Activated CD4-positive, CD25-positive, alpha-beta regulatory T cell (primary cell): ENCODE data around the gene HDLBP.
"Not testable (repeated sequence)": the region's sequence is repeated elsewhere in the genome, so short reads cannot be mapped to it uniquely, and the experiment has no call there.

Experiments used
- DNase-seq, 4 experiments: peaks; one replicate each; lab custom pipeline; 2025; lab: John Stamatoyannopoulos, UW

The HDLBP gene

DNA sequence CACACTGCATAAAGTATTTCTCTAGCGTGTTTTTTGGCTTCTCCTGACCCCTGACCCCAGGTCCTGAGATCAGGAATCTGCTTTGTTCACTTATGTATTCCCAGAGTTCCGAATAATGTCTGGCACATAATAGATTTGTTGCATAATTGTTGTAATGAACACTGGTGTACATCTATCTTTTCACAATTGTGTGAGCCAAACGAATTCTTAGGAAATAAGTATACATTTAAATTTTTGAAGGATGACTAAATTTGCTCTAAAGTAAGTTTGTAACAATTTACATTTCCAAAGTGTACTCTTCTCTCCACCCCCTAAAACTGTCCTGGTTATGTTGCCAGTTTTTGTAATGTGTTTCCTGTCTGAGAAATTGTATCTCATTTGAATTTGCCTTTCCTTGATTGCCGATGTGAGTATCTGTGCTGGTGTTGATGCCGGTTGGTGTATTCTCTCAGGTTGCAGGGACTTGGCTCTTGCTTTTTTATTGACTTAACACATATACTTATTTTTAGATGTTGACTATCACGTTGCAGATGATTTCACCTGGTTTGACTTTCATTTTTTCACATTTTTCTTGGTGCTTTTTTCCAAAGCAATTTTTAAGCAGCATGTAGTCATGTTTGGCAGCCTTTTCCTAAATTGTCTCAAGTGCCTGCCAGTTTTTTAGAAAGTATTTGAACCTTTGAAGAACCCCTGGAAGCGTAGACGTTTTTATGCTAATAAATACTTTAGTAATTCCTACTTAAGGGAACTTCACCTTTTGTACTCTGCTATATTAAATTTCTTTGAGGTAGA lies 24.6 kb upstream of the HDLBP start:
- DNase-seq, result no peak

DNA sequence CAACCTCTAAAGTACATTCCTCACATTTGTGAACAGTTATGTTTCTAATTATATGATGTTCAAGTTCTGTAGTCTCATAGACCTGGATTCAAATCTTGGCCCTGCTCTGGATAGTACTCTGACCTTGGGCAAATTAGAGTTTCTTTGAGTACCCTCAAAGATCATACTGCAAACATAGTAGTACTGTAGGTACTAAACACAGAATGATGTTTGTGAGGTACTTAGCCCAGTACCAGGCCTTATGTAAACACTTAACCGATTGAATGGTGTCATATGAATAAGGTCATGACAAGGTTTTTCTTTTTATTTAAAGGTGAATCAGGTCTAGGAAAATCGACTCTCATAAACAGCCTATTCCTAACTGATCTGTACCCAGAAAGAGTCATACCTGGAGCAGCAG lies 19.3 kb upstream of the HDLBP start:
- DNase-seq, result no peak

DNA sequence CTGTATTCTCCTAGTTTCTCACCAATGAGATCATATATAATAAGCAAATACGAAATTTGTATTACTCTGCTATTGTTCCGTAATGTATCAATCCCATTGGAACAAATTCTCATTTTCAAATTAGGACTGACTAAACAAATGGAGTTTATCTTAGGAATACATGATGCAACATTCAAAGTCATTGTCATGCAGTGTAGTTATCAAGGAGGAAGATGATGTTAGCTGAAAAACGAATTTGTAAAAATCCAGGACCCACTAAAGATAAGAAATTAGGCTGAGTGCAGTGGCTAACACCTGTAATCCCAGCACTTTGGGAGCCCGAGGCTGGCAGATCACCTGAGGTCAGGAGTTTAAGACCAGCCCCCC lies 15.1 kb upstream of the HDLBP start:
- no peak for DNase-seq

DNA sequence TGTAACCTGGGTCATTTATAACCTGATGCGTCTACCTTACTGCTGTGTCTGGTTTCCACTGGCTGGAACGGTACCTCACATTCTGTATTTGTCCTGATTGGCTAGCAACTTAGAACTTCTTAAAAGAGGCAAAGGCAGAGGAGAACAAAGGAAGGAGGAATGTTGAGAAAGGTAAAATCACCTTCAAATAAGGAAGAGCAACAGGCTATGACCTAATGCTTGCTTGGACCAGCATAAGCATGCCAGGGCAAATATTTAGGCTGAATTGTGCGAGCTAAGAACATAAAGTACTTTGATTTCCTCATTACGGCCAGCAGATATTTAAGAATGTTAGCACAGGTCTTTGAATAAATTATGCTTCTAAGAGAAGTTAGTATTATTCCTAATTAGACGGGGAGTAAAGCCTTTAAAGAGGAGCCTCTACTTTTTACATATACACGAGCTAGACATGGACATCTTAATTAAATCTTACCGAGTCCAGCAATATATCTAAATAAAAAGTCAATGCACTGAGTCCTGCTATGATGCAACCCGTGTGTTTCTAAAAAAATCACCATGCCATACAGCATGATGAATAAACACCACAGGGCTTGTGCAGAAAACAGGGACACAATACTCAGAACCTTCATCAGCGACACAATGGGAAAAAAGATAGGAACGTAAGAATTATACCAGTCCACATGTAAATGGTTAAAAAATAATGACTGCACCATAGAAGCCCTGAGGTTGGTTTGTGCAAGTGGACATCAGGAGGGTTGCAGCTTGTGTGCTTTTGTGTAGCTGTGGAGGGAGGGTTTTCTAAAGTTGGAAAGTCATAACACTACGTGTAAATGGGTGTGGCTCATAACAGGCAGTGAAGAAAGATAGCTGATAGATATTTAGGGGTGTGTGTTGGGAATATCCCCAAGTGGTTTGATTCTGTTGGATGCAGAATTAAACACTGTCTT lies 14.5 kb upstream of the HDLBP start:
- no peak for DNase-seq

DNA sequence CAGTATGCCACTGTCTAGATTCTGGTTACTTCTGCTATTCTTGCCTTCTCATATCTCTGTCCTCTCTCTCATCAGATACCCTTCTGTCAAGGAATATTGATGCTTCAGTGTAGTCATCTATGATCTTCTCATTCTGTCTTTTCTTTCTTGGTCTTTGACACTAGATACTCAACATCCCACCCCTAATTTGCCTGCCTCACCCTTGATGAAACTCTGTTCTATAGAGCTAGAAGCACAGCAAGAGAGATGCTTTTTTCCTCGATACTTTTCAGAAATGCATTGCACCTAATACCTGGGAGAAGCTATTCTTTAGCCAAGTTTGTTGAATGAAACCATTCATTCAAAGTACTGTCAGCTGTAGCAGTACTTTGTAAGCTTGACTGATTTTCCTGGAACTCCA lies 9.8 kb upstream of the HDLBP start:
- no peak for DNase-seq

DNA sequence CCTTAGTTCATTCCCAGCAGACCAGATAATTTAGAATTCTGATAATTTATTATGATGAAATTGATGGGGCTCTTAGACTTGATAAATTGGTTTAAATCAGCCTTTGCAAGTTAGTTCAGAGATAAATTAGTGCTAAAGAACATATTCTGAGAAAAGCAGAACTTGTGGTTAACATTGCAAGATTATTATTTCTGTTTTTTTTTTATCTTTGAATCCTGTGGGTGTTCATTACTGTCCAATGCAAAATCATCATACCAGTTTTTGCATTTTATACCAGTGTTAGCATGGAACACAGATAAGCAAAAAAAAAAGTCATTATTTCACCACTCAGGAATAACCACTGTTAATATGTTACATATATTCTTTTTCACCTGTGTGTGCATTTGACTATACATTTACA lies 9.3 kb upstream of the HDLBP start:
- DNase-seq, result no peak

DNA sequence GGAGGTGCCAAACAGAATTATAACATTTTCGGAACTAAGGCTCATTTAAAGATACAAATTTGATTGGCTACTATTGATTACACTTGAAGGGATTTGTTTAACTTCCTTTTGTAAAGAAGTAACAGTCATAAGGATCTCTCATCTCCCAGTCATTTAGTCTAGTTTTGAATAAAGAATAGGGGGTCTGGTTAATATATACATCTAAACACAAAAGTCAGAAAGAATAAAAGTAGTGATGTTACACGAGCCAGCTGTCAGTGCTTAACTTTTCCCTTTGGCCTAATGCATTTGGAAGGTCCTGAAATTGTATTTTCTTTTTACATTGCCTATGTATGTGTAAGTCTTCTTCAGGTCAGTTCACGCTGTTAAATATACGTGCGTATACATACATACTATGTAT lies 8.3 kb upstream of the HDLBP start:
- DNase-seq, result no peak

DNA sequence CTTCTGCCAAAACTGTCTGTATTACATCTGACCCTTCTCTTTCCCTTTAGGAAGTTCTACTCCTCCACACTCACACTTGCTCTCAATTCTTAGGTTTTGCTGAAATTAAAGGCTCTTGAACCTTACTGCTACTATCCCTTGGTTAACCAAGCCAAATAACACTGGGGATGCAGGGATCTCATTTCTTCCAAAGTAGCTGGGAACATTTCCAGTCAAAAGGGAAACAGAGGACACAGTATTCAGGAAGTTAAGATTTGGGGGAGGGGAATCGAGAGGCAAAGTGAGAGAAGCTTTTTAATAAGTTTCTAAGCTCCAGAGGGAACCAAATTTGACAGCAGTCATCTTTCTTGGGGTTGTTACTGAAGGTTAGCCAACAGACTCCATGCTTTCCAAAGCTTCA lies 6.4 kb upstream of the HDLBP start:
- no peak for DNase-seq

DNA sequence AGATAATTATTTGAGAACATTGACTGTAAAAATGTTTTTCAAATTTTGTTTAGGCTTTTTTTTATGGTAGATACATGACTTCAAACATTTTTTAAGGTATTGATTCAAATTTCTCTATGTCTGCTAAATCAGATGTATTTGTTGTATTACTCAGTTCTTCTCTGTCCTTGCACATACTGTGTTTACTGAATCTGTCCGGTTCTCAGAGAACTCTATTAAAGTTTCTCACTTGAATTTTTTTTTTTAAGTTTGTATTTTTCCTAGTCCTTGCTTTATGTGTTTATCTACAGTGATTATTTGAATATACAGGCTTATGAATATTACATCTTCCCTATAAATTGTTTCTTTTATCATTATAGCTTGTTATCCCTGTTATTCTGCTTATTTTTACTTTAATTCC lies 5.6 kb upstream of the HDLBP start:
- DNase-seq, result no peak

DNA sequence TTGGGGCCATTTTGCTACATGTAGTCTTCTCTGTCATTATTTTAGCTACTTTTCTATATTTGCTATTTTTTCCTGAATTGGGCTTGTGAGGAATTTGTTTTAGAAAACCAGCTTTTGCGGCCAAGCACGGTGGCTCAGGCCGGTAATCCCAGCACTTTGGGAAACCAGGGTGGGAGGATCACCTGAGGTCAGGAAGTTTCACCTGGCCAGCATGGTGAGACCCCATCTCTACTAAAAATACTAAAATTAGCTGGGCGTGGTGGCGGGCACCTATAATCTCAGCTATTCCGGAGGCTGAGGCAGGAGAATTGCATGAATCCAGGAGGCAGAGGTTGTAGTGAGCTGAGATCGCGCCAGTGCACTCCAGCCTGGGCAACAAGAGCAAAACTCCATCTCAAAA lies 4.9 kb upstream of the HDLBP start:
- DNase-seq, result no peak

DNA sequence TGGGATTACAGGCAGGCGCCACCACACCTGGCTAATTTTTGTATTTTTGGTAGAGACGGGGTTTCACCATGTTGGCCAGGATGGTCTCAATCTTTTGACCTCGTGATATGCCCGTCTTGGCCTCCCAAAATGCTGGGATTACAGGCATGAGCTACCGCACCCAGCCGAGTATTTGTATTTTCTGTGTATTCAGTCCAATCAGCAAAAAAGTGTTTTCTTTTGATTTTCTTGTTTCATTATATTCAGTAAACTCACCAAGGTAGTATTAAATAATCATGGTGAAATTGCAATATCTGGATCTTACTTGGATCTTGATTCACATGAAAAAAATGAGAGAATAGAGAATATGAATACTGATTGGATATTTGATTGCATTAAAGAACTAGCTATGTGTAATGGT lies 3.4 kb upstream of the HDLBP start:
- DNase-seq, result not testable (repeated sequence)

DNA sequence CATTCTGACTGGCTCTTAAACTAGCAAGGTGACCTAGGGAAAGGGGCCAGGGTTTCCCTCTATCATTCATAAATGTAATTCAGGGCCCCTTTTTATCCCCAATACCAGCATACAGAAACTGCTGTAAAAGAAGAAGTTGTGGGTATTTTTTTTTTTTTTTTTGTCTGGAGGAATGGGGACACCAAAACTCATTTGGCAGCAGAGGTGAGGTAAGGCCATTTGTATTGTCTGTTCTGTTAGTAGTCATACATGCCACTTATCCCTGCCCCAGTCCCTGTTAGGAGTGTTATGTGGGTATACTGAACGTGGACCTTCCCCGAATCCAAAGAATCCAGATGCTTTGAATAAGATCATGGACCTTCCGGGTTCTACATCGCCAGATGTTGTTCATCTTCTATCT lies 1.9 kb upstream of the HDLBP start:
- no peak for DNase-seq

DNA sequence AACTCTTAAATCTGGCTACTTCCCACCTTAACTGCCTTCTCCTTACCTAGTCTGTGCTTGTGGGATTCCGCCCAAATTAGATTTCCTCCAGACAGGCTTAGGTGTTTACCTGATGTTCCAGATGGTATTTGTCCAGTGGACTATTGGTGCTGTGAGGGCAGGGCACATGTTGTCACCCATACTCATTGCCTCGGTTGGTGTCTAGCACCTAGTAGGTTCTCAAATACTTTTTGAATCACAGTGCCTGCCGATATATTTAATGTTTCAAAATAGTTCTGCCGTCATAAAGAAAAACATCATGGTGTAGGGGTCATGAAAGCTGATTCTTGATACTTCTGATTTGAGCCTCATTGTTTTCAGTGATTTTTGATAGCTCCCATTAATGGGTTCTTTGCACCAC lies 1.4 kb upstream of the HDLBP start:
- DNase-seq, result no peak

DNA sequence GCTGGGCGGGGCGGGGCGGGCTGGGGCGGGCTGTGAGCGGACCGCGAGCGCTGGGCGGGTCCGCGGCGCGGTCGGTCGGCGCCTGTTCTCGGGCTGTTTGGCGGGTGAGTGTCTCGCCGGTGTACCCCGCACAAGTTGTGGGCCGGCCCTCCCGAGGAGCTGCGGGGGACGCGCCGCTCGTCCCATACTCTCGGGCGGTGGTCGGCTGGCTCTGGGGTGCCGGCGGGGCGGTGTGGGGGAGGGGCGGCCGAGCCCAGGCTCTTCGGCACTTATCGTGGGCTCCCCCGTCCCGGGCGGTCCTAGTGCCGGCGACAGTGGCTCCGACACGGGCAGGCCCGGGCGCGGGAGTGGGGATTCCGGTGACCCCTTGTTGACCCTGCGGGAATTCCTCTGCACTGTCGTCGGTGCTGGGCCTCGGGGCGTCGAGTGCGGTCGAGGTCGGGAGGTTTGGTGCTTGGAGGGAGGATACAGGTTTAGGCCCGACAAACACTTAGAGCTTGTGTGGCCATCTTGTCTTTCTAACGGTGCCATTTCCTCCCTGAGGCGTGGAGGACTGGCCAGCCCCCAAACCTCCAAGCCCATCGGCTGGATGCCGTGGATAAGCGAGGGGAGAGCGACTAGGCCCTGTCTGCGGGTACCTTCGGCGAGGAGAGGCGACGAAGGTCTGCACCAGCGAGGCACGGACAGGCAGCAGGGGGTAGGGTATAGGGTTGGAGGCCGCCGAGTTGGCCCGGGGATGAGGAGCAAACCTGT lies 583 bp upstream of the HDLBP start, which contains the start of gene SEPTIN2:
SEPTIN2 (plus strand) TSS at position 47 of the 753 bp plus-strand sequence. CDS start 8,308 bp downstream, outside the sequence.
- peak; percentile 74 to 80 (median 77) for DNase-seq

DNA sequence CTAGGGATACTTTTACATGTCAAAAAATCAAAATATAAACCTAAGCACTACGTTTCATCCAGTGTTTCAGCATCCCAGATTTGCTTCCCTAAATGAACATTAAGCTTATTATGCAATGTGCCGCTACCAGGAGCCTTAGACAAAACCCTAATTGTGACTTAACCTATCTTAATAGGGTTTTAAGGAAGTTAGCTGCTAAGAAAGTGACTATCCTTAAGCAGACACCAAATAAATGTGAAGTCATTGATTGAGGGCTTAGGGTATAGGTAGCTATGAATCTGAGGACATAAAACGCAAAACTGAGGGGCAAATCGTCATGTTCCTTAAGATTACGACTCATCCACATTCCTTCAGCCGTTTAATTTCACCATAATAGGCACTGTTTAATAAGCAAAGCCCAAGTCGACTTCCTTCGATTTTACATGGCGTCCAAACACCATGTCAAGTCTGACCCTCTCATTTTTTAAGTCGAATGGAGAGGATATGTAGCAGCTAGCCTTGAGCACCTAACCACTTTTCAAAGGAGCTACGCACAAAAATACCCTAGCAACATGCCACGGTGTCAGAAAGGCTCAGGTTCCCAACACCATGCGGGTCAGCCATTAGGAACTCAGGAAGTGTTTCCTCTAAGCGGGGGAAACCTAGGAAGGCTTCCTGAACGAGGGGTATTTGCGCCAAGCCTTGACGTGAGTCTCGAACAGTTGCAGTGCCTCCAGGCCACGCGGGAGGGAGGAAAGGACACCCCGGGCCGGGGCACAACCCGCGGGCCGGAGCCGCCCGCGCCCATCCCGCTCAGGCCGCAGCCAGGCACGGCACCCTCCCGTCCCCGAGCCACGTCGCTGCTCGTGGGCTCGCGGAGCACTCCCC lies 1.0 kb downstream of the HDLBP start:
- no peak for DNase-seq

DNA sequence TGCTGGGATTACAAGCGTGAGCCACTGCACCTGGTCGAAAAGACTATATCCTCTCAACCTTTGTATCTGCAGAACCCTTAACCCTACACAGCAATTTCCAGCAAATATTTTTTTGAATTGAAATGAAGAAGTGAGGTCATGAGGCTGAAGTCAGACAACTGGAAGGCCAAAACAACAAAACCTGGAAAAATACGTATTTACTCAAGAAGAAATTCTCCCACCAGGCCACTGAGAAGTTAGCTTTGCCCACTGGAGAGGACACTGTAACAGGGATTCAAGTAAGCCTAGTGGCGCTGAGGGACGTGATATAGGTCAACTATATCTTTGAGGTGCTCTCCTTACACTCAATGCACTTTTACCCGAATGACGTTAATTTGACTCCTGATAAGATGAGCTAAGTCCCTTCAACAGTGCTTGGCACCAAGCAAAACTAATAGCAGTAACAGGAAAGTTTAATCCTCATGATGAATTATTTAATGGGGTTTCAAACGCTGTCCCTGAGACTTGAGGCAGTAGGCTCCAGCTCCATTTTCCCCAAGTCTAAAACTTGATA lies 1.9 kb downstream of the HDLBP start:
- DNase-seq, result no peak

DNA sequence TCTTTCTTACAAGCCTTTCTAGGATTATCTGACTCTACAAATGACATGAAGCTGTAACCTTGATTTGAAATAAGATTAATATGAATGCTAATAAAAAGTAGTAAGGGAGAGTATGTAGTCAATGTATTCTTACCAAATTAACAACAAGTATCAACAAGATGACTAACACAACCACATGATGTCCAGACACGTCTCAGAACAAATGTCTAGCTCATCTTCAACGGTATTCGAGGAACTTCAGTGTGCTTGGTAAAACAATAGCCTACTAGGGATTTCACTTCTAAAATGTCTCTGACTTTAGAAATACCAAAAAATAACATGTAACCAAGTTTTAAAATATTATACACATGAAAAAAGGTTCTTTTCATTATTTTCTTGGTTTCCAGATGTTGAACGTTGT lies 3.4 kb downstream of the HDLBP start:
- no peak for DNase-seq

DNA sequence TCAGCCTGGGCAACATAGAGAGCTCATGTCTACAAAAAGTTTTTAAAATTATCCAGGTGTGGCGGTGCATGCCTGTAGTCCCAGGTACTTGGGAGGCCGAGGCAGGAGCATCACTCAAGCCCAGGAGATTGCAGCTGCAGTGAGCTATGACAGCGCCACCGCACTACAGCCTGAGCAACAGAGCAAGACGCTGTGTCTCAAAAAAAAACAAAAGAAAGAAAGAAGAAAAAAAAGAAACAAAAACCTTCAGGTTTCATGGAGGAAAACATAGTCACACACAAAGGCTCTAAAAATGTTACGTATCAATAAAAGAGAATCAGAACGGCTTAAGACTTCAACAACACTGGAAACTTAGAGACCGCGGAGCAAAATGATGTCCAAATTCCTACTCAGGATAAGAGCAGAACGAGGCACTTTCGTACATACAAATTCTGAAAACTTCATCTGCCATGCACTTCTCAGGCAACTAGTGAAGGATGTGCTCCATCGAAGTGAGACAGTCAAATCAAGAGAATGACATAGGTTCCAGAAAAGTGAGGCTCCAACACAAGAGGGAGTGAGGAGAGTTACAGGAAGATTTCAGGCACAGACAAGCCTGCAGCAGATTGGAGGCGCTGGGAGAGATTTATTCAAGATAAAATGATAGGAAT lies 4.4 kb downstream of the HDLBP start:
- DNase-seq, result no peak

DNA sequence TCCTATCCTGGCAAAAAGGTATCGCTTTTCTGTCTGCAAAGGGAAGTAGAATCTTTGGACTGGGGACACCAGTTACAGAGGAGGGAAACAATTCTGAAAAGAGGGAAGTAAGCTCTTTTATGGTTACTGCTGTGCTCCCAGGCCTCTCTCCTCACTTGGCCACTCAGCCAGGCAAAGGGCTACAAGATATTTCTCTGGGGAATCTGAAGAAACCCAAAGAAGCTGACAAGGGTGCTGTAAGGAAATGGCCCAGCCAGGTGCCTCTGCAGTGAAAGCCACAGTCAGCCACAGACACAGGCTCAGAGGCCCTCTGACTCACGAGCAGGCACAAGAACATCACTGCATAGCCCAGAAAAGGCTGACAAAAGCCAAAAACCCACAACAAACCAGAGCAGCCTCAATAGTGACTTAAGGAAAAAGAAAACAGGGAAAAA lies 5.8 kb downstream of the HDLBP start:
- peak; percentile 7 to 41 (median 14) for DNase-seq

DNA sequence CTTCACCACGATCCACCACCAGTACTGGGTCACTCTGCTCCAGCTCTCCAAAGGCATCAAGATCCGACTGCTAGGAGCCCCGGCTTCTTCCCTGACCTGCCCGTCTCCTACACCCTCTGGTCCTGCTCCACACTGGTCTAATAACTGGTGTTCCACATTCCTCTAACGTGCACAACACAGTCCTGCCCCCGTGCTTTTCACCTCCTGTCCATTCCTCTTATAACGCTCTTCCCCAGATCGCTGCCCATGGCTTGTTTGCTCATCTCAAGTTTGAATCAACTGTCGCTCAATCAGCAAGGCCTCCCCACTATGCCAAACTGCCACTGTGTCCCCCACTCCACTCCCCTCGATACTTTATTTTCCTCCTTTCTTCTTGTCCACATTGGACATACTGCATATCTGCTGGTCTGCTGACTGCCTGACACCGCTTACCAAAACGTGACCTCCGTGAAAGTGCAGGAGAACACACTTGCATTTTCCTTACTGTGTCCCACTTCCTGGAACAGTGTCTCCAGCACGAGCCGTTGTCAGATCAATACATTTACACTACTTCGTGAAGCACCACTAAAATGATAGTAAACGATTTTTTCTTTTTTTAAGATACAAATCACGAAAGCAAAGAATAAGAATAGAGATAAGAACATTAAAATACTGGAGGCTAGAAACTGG lies 6.5 kb downstream of the HDLBP start:
- DNase-seq, result no peak
